ENCODE measurements around the gene SMOC2.
"Not testable (repeated sequence)": the region's sequence is repeated elsewhere in the genome, so short reads cannot be mapped to it uniquely, and the experiment has no call there.

SMOC2 gene

GRCh38 chr6:168674595-168674994 is 233.6 kb downstream of the SMOC2 start:
- DNase-seq (ENCODE audit: low read depth in 2 of 2, low spot score in 1 of 2): no peak

GRCh38 chr6:168675375-168675774 is 234.4 kb downstream of the SMOC2 start:
- DNase-seq (ENCODE audit: low read depth in 2 of 2, low spot score in 1 of 2): no peak

DNA sequence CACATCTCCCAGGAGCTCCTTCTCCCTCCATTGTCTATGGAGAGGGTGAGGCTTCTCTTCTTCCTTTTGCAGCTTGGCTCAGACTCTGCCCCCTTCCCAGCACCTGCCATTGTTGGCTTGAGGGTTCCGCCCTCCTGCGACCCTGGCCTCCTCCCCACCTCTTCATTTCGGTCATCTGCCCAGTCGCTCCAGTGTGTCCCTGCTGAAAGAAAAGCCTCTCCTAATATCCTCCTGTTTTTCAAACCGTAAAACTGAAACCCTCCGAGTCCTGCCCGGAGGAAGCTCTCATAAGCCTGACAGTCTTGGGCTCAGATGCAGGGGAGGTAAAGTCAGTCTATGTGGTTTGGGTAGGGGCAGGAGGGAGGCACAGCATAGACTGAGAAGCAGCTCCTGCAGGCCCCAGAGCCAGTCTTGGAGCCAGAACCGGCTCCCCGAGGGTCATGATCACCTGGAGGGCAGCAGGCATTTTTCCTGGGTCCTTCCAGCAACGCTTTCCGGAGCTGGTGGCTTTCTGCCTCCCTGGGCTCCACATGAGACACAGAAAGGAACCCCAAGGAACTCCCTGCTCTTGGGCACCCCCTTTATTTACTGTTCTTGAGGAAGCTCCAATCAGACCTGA is 235.1 kb downstream of the SMOC2 start:
- DNase-seq (ENCODE audit: low read depth in 2 of 2, low spot score in 1 of 2): no peak

DNA sequence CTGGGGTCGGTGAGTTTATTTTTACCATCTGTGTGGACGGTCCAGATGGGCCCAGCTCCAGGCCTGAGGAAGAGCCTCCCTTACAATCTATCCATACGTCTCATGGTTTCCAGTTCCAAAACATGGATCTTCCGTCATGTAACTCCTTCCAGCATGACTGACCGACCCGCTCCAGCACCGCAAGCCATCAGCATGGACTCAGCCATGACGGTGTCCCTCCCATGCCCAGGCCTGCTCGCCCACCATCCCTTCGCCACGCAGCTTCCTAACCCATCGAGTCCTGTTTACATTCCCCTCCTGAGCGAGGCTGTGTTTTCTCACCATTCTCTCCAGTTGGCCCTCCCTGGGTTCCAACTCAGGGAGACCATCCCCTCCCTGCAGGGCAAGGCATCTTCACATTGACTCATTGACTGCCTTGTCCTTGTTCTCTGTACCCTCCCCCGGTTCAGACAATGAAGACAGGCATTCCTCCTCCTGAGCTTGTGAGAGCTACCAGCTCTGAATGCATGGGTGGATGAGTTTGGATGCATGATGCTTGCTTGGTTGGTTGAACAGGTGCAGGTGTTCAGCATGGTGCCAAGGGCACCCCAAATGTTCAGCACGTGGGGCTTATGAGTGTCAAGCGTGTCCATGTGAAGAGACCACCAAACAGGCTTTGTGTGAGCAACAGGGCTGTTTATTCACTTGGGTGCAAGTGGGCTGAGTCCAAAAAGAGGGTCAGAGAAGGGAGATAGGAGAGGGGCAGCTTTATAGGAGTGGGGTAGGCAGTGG is 235.8 kb downstream of the SMOC2 start:
- no peak for DNase-seq (ENCODE audit: low read depth in 2 of 2, low spot score in 1 of 2)

DNA sequence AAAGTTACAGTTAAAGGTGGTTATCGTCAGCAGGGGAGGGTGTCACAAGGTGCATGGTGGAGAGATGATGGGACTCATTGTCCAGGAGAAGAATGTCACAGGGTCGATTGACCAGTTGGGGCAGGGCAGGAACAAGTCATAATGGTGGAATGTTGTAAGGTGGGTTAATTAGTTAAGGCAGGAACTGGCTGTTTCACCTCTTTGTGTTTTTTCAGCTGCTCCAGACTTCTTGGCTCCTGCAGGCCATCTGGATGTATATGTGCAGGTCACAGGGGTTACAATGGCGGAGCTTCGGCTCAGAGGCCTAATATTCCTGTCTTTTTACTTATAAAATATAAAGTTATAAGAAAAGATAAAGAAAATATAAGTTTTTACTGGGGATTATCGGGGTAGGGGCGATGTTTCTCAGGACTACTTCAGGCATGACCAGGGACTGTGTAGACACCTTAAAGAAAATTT is 236.4 kb downstream of the SMOC2 start:
- not testable (repeated sequence) for DNase-seq (ENCODE audit: low read depth in 2 of 2, low spot score in 1 of 2)

DNA sequence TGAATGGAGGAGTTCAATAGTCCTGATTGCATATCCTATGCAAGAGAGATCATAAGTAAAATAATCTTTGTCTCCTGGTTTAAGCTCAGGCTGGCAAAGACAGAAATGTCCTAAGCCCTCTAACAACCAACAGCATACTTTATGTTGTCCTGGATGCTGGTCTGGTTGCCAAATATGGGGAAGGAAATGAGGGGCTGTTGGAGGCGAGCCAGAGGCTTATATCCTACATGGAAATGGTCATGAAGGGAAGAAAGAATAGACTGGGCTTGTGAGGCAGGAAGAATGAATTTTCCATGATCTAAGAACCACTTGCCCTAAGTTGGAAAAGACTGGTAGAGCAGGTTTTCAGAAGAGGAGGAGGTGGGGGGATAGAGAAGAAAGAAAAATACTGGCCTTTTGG is 237.1 kb downstream of the SMOC2 start:
- DNase-seq (ENCODE audit: low read depth in 2 of 2, low spot score in 1 of 2): no peak

- DNase-seq (ENCODE audit: low read depth in 2 of 2, low spot score in 1 of 2): no peak
These were observed 237.6 kb downstream of the SMOC2 start for GRCh38 chr6:168678588-168678987.

GRCh38 chr6:168681748-168682147 is 240.8 kb downstream of the SMOC2 start:
- no peak for DNase-seq (ENCODE audit: low read depth in 2 of 2, low spot score in 1 of 2)

DNA sequence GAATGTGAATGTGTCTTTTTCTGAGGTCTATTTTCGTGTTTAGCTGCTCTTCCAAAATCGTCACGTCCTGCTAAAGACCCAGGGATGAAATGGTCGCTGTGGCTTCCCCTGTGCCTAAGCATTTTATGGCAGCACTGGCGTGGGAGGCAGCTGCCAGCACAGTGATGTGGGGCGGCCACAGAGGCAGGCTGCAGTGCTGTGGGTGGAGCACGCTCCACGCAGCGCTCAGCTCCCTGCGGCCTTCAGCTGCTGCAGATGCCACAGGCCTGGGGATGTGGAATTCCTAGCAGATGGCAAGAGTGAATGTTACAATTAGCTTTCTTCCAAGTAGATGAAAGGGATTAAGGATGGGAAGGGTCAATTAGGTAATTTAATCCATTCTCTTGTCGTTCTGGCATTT is 242.6 kb downstream of the SMOC2 start:
- no peak for DNase-seq (ENCODE audit: low read depth in 2 of 2, low spot score in 1 of 2)

GRCh38 chr6:168684471-168684870 is 243.5 kb downstream of the SMOC2 start:
- no peak for DNase-seq (ENCODE audit: low read depth in 2 of 2, low spot score in 1 of 2)

- DNase-seq (ENCODE audit: low read depth in 2 of 2, low spot score in 1 of 2): no peak
These were observed 243.9 kb downstream of the SMOC2 start for GRCh38 chr6:168684906-168685305.

DNA sequence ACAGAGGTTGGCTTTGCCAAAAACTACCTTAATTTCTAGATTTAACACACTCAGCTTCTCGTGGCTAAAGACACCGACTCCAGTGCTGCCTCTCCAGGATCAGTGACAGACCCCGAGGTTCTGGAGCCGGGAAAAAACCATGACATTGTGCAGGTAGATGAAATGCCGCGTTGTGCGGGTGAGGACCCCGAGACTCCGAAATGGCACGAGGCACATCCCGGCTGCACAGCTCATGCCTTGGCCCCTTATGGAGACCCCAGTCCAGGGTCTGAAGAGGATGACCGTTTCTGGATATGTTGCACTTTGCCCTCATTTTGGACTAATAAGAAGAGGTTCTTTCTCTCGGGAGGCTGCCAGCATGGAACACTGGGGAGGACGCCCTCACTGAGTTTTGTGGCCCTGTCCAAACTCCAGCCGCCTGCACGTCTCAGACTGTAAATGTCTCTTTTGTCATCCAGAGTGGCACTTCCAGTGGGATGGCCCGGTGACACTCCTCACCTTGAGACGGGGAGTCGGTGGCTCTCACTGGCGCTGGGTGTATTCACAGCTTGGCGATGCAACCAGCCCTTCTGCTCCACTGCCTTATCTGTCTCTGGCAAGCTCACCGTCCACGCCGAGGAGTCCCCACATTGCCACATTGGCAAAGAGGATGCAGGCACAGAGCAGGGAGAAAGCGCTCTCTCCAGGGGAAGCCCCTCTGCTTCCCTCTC is 245.2 kb downstream of the SMOC2 start:
- no peak for DNase-seq (ENCODE audit: low read depth in 2 of 2, low spot score in 1 of 2)

- no peak for DNase-seq (ENCODE audit: low read depth in 2 of 2, low spot score in 1 of 2)
These were observed 246.1 kb downstream of the SMOC2 start for GRCh38 chr6:168686831-168687730.

DNA sequence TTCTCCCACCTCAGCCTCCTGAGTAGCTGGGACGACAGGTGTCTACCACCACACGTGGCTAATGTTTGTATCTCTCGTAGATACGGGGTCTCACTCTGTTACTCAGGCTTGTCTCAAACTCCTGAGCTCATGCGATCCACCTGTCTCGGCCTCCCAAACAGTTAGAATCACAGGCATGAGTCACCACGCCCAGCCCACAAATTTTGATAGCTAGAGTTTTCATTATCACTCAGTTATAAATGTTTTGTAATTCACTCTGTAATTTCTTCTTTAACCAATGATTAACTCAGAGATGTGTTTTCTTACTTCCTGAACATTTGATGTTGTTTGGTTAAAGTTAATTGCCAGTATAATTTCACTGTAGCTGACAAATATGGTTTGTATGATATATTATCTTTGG is 249.3 kb downstream of the SMOC2 start:
- no peak for DNase-seq (ENCODE audit: low read depth in 2 of 2, low spot score in 1 of 2)

DNA sequence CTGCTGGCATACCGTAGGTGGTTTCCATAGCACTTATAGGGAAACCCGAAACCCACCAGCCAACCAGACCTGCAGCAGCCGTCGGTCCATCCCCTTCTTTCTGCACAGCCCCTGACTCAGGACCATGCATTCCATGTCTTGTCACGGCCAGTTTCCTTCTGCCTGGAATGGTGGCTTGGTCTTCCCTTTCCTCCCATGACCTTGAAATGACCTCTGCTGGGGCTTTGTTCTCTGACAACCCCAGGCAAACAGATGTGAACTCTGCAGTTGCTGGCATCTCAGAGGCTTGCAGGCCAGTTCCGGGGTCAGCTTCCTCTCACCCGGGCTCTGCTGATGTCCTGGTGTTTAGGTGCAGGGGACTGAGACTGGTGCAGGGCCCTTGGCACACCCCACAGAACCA is 250.8 kb downstream of the SMOC2 start:
- DNase-seq (ENCODE audit: low read depth in 2 of 2, low spot score in 1 of 2): no peak

DNA sequence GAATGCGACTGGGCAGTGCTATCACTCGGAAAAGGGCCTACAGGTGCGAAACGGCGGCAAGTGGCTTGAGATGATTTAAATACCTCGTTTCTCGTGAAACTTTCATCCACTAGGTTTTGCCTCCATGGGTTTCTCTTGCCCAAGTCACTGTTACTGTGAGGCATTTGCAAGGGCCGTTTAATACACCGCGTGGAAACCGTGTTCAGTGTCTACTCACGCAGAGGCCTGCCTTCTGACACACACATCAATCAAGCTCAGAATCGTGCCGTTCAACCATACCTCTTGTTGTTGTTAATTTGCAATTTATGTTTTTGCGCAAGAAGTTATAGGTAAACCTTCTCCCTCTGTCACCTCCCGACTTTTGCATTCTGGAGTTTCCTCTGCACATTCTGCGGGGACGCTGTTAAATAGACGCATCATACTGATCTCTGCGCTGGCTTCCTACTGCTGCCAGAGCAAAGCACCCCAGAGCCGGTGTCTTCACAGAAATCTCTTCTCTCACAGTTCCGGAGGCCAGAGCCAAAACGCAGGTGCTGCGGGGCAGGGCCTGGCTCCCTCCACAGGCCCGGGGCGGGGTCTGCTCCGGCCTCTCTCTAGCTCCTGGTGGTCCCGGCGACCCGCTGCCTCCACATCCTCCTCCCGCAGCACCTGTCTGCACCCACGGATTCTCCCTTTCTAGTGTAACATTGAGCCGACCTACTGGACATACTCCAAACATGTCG is 251.4 kb downstream of the SMOC2 start:
- DNase-seq (ENCODE audit: low read depth in 2 of 2, low spot score in 1 of 2): no peak

DNA sequence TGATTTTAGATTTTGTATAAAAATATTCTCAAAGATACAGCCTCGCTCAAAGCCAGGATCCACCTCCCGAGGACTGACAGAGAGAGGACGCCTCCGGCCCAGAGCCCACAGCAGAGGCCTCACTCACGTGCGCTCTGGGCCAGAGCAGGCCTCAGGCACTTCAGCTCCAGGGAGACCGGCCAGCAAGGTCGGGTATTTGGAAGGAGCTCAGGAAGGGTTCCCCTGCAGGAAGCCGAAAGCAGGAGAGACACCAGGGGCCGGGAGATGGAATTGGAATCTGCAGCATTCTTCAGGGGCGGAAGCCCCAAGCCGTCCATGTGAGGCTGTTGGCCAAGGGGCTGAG is 251.9 kb downstream of the SMOC2 start:
- DNase-seq (ENCODE audit: low read depth in 2 of 2, low spot score in 1 of 2): not testable (repeated sequence)

GRCh38 chr6:168694797-168695196 is 253.8 kb downstream of the SMOC2 start:
- not testable (repeated sequence) for DNase-seq (ENCODE audit: low read depth in 2 of 2, low spot score in 1 of 2)

- no peak for DNase-seq (ENCODE audit: low read depth in 2 of 2, low spot score in 1 of 2)
These were observed 254.7 kb downstream of the SMOC2 start for GRCh38 chr6:168695701-168696100.

- DNase-seq (ENCODE audit: low read depth in 2 of 2, low spot score in 1 of 2): no peak
These were observed 257.9 kb downstream of the SMOC2 start for GRCh38 chr6:168698923-168699322.
